ENCODE measurements around the gene PDE7B.
"Not testable (repeated sequence)": the region's sequence is repeated elsewhere in the genome, so short reads cannot be mapped to it uniquely, and the experiment has no call there.

Gene PDE7B

GRCh38 chr6:136102991-136103688, 251.6 kb downstream of the PDE7B start:
- no peak overlapping the region for H3K27ac ChIP-seq
- no peak for TF ChIP-seq CTCF (conservative IDR thresholded peaks at IDR 0.05)

- no peak overlapping the region for H3K27ac ChIP-seq
- no peak for TF ChIP-seq CTCF (conservative IDR thresholded peaks at IDR 0.05)
Measured at GRCh38 chr6:136103763-136104311, 252.3 kb downstream of the PDE7B start.

- H3K27ac ChIP-seq: no peak overlapping the region
- TF ChIP-seq CTCF (conservative IDR thresholded peaks at IDR 0.05): no peak
Measured at GRCh38 chr6:136104556-136104955, 253.1 kb downstream of the PDE7B start.

- H3K27ac ChIP-seq: not testable (repeated sequence)
Measured at GRCh38 chr6:136105797-136106196, 254.3 kb downstream of the PDE7B start.

GRCh38 chr6:136108361-136108945, 257.0 kb downstream of the PDE7B start:
- no peak for TF ChIP-seq CTCF (conservative IDR thresholded peaks at IDR 0.05)
- no peak overlapping the region for H3K27ac ChIP-seq

- TF ChIP-seq CTCF (conservative IDR thresholded peaks at IDR 0.05): no peak
- no peak overlapping the region for H3K27ac ChIP-seq
Measured at GRCh38 chr6:136111831-136112230, 260.3 kb downstream of the PDE7B start.

- H3K27ac ChIP-seq: no peak overlapping the region
- no peak for TF ChIP-seq CTCF (conservative IDR thresholded peaks at IDR 0.05)
Measured at GRCh38 chr6:136112262-136112661, 260.8 kb downstream of the PDE7B start.

- TF ChIP-seq CTCF (conservative IDR thresholded peaks at IDR 0.05): no peak
- H3K27ac ChIP-seq: peak overlapping the region; percentile 37; the same call in 1 of the 2 replicates
Measured at GRCh38 chr6:136113736-136114173, 262.3 kb downstream of the PDE7B start.
